ENCODE results near the gene LGALS3. TPM values are rescaled to one million over a fixed set of nuclear protein-coding genes. Genes with fewer than 3 reads are reported as not detected.

LGALS3 gene
- total RNA-seq, 4 donors from 2014 or later: 234 to 565 (median 415) TPM

DNA sequence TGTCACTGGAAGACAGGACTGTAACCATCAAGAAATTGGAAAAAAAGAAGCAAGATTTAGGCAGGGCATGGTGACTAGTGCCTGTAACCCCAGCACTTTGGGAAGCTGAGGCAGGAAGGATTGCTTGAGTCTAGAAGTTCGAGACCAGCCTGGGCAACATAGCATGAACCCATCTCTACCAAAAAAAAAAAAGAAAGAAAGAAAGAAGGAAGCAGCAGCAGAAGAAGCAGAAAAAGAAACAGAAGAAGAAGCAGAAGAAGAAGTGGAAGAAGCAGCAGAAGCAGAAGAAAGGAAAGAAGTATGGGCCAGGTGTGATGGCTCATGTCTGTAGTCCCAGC lies 30.5 kb upstream of the LGALS3 start:
- H3K9me3 ChIP-seq: no peaks in the 10 kb centered on the region
- H3K4me3 ChIP-seq: no peak overlapping the region
- H3K36me3 ChIP-seq: no peaks in the 10 kb centered on the region
- DNase-seq: no peak
- 83 to 94% methylated on average over 1 of the region's 1 CpG for WGBS, 2 donors
- no peaks in the 10 kb centered on the region for H3K27me3 ChIP-seq
- H3K27ac ChIP-seq: peak overlapping the region; percentile 76 to 99 (median 82)
- peaks cover 25 to 68% (median 54%) of the 10 kb centered on the region in 3 donors for H3K4me1 ChIP-seq
- TF ChIP-seq POLR2A (IDR thresholded peaks at IDR 0.05): no peak
- TF ChIP-seq, protein P1, sequence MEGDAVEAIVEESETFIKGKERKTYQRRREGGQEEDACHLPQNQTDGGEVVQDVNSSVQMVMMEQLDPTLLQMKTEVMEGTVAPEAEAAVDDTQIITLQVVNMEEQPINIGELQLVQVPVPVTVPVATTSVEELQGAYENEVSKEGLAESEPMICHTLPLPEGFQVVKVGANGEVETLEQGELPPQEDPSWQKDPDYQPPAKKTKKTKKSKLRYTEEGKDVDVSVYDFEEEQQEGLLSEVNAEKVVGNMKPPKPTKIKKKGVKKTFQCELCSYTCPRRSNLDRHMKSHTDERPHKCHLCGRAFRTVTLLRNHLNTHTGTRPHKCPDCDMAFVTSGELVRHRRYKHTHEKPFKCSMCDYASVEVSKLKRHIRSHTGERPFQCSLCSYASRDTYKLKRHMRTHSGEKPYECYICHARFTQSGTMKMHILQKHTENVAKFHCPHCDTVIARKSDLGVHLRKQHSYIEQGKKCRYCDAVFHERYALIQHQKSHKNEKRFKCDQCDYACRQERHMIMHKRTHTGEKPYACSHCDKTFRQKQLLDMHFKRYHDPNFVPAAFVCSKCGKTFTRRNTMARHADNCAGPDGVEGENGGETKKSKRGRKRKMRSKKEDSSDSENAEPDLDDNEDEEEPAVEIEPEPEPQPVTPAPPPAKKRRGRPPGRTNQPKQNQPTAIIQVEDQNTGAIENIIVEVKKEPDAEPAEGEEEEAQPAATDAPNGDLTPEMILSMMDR (IDR thresholded peaks at IDR 0.05): no peak
- intact Hi-C loops (cut with DNase I): no loop called here

- Histone ChIP-seq H3K27me3 (no peaks in the 10 kb centered on the region), H3K36me3 (no peaks in the 10 kb centered on the region), H3K9me3 (no peaks in the 10 kb centered on the region), H3K4me3 (no peak overlapping the region), H3K27ac (peak overlapping the region; percentile 40 to 99 (median 82)), H3K4me1 (peaks cover 37 to 80% (median 66%) of the 10 kb centered on the region in 3 donors)
- DNase-seq: no peak
- intact Hi-C loops (cut with DNase I): no loop called here
- 19 to 26% methylated on average over 2 of the region's 2 CpGs for WGBS, 2 donors
- no peak for TF ChIP-seq POLR2A (IDR thresholded peaks at IDR 0.05)
- TF ChIP-seq, protein P1 (IDR thresholded peaks at IDR 0.05): no peak
Observed at GRCh38 chr14:55099756-55100155, 29.3 kb upstream of the LGALS3 start.

DNA sequence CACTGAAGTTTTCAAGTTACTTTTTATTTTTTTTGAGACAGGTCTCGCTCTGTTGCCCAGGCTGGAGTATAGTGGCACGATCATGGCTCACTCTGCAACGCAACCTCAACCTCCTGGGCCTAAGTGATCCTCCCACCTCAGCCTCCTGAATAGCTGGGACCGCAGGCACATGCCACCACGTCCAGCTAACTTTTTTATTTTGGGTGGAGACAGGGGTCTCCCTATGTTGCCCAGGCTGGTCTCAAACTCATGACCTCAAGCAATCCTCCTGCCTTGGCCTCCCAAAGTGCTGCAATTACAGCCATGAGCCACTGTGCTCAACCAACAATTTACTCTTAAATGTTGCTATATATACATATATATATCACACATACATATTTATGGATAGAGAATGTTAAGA lies 27.4 kb upstream of the LGALS3 start:
- Histone ChIP-seq H3K36me3 (no peaks in the 10 kb centered on the region), H3K4me3 (peak overlapping the region in 1 of 4 donors; percentile 7), H3K27ac (peak overlapping the region; percentile 95 to 99 (median 97)), H3K9me3 (no peaks in the 10 kb centered on the region), H3K27me3 (no peaks in the 10 kb centered on the region), H3K4me1 (peaks cover 37 to 99% (median 70%) of the 10 kb centered on the region in 3 donors)
- WGBS, 2 donors: 90 to 91% methylated on average over 5 of the region's 5 CpGs
- no peak for DNase-seq
- intact Hi-C loops (cut with DNase I): no loop called here
- TF ChIP-seq, protein P1 (IDR thresholded peaks at IDR 0.05): no peak

- peak; percentile 48 for DNase-seq
- 0 to 3% methylated on average over 7 of the region's 7 CpGs for WGBS, 2 donors
- Histone ChIP-seq H3K27ac (peak overlapping the region; percentile 95 to 99 (median 97)), H3K36me3 (no peaks in the 10 kb centered on the region), H3K9me3 (no peaks in the 10 kb centered on the region), H3K27me3 (no peaks in the 10 kb centered on the region), H3K4me1 (peaks cover 37 to 100% (median 74%) of the 10 kb centered on the region in 3 donors), H3K4me3 (peak overlapping the region in 3 of 4 donors; percentile 19 to 50 (median 33))
- TF ChIP-seq, protein P1 (IDR thresholded peaks at IDR 0.05): no peak
- peak in 1 of 4 donors; percentile 55 for TF ChIP-seq POLR2A (IDR thresholded peaks at IDR 0.05)
- intact Hi-C loops (cut with DNase I): no loop called here
Observed at GRCh38 chr14:55102141-55102621, 26.9 kb upstream of the LGALS3 start.

DNA sequence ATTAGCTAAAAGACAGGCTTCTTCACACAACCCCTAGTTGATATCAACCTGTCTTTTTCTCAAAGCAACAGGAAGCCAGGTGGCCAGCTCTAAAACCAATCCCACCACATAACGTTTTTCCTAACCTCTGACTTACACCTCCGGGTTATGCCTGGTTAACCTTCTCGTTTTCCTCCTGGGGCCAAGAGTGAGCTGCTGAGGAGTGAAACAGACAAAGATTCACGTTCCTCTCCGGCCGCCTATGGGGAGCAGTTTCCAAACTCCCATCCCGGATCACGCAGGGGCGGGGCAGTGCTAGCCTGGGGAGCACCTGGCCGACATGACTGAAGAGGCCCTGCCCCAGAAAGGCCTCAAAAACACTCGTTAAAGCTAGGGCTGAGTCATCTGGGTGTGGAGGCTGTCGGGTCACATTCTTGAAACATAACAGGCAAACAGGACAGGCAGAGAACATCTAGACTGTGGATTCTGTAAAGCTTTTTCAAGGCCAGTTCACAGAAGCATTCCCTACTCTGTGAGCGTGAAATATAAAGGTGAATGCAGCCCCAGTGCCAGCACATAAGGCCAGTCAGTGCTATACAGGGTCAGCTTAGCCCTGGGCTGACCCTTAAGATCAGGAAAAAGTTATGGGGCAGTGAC lies 25.9 kb upstream of the LGALS3 start:
- Histone ChIP-seq H3K9me3 (no peaks in the 10 kb centered on the region), H3K27ac (peak overlapping the region; percentile 95 to 99 (median 97)), H3K4me1 (peaks cover 45 to 100% (median 79%) of the 10 kb centered on the region in 3 donors), H3K36me3 (no peaks in the 10 kb centered on the region), H3K4me3 (peak overlapping the region in 3 of 4 donors; percentile 19 to 50 (median 33)), H3K27me3 (no peaks in the 10 kb centered on the region)
- DNase-seq: peak; percentile 37
- 5 to 11% methylated on average over 5 to 10 of the region's 13 CpGs for WGBS, 2 donors
- TF ChIP-seq POLR2A (IDR thresholded peaks at IDR 0.05): peak in 1 of 4 donors; percentile 58
- TF ChIP-seq, protein P1 (IDR thresholded peaks at IDR 0.05): peak in 1 of 6 experiments; percentile 2
- intact Hi-C loops (cut with DNase I): no loop called here

Measured in esophagus squamous epithelium (tissue), 5 donors.